Measurements from ENCODE around the gene ASB7.
A peak's percentile ranks its signal among the peaks of the same experiment; 100 is the strongest.
"Not testable (repeated sequence)": the region's sequence is repeated elsewhere in the genome, so short reads cannot be mapped to it uniquely, and the experiment has no call there.

The ASB7 gene, protein sequence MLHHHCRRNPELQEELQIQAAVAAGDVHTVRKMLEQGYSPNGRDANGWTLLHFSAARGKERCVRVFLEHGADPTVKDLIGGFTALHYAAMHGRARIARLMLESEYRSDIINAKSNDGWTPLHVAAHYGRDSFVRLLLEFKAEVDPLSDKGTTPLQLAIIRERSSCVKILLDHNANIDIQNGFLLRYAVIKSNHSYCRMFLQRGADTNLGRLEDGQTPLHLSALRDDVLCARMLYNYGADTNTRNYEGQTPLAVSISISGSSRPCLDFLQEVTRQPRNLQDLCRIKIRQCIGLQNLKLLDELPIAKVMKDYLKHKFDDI

GRCh38 chr15:100602064-100602822 is at the start of gene ASB7, which contains the start of gene LINS1:
Gene ASB7, plus strand, starts transcription at chr15:100602589. Its CDS starts 9,628 bp downstream, at chr15:100612217.
Gene LINS1, minus strand, starts transcription at chr15:100602184. Its CDS starts 21,342 bp downstream, at chr15:100580842.
- peak; percentile 98 for DNase-seq (ENCODE audit: low spot score)

- no peak for DNase-seq (ENCODE audit: low spot score)
Measured at GRCh38 chr15:100553468-100553867, 48.9 kb upstream of the ASB7 start.

DNA sequence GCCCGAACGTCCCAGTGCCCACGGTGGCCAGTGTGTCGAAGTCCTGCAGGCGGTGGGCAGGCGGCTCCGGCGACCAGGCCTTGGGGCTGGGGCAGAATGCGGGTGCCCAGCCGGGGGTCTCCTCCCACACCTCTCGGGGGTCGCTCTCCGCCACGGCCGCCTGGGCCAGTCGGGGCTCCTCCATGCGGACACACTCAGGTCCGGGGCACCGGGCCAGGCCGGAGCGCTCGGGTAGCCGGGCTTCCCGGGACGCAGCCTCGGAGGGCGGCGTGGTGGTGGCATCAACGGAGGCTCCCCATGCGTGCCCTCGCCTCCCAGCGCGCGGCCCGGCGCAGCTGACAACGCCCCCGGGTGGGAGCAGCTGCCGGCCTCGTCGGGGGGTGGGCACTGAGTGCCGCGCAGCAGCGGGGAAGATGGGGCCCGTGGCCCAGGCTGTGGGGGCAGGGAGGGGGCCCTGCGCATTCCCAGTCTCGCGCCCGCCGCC is 43.6 kb upstream of the ASB7 start:
- no peak for DNase-seq (ENCODE audit: low spot score)

GRCh38 chr15:100559330-100559729 is 43.1 kb upstream of the ASB7 start:
- DNase-seq (ENCODE audit: low spot score), result peak; percentile 74

DNA sequence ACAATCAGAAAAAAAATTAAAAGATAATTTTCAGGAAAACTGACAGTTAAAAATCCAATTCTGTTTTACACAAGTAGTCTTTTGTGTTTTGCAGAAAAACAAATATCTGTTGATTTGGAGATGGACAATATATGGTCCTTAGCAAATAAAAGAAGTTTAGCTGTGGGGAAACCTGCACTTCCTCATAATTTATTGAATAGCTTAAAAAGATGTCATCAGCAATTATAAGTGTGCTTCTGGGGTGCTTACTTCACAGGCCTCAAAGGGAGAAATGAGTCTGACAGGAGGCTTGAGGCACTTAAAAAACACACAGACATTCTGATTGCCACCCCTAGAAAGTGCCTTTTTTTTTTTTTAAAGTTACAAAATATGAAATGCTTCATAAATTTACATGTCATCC is 42.1 kb upstream of the ASB7 start:
- DNase-seq (ENCODE audit: low spot score), result no peak

DNA sequence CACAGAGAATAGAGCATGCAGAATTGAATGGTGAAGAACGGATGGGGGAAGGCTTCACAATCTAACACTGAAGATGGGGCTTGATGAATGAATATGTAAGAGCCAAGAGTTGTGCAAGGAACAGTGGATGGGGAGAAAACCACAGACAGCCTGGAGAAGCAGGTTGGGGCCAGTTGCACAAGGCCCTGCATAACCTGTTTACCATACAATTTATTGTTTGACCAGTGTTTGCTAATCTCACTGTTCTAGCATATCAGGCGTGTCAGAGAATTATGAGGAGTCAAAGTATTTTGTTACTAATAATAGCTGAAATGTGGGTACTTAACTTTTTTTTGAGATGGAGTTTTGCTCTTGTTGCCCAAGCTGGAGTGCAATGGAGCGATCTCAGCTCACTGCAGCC is 36.8 kb upstream of the ASB7 start:
- DNase-seq (ENCODE audit: low spot score), result no peak

- no peak for DNase-seq (ENCODE audit: low spot score)
Measured at GRCh38 chr15:100566850-100567628, 35.4 kb upstream of the ASB7 start.

DNA sequence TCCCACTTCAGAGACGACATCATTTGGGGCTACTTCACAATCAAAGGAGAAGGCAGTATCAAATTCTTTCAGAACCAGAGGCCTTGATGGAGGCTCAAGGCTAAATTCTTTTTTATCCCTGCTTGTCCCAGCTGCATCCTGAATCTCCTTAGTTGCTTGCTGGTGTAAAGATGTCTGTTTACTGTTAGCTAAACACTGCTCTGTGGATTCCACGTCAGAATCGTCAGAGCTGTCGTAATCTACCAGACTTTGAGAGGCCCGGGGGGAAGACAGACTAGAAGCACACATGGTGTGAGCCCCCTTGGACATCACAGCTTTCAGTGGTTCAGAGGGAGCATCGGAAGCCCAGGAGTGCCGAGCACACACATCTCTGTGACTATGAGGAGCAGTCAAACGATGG is 33.0 kb upstream of the ASB7 start:
- no peak for DNase-seq (ENCODE audit: low spot score)

DNA sequence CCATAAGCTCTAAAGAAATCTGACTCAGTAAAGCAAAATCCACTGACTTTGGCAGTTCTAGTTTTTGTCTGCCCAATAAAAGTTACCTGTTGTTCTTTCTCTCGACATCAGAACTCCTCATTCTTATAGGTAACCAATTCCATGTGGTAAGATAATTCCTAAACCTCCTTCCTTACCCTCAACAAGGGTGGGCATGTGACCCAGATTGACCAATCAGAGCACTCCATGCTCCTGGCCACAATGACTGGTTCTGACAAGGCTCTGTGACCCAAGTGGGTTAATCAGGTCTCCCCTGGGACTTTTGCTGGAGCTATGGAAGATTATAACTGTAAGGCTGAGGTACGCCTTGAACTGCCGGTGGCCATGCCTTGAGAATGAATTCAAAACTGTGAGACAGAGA is 32.1 kb upstream of the ASB7 start:
- DNase-seq (ENCODE audit: low spot score), result peak; percentile 30

GRCh38 chr15:100570735-100571313 is 31.6 kb upstream of the ASB7 start:
- no peak for DNase-seq (ENCODE audit: low spot score)

GRCh38 chr15:100571592-100572167 is 30.7 kb upstream of the ASB7 start:
- no peak for DNase-seq (ENCODE audit: low spot score)

DNA sequence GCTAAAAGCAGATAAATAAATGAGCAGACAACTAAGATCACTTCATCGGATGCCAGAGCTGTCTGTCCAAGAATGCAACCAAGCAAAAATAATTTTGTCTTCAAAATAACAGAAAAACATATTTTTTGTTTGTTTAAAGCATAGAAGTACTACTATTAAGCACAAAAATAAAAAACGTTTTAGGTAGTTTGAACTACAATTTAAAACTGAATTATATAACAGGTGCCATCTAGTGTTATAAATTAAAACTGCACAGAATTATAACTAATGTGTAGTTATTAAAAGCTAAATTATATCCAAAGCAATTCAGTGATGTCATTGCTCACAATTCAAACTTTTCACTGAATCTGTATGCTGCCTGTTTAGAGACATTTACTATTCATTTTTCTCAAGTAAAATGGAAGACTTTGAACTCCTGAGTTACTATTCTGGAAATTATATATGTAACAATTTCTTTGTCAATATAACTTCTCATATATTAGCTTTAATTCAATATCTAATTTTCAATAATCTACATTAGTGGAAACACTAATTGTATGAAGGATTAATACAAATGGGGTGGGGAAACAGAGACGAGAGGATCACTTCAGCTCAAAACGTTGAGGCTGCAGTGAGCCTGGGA is 29.9 kb upstream of the ASB7 start:
- DNase-seq (ENCODE audit: low spot score), result peak; percentile 36

- no peak for DNase-seq (ENCODE audit: low spot score)
Measured at GRCh38 chr15:100573526-100573925, 28.9 kb upstream of the ASB7 start.

DNA sequence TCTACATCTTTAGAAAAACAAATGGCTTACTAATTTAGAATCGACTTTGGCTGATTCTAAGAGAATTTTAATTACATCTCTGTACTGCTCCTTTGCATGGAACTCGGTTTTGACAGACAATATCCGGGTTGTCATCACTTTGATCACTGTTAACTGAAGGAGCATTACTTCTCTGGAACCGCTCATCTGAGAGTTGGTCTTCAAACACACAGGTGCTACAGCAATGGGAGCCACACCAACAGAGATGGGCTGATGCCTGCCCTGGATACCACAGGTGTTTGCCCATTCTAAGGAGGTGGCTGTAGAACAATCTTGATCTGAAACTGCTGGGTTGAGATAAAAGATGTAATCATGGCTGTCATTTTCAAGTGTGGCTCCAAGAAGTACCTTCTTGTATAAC is 22.0 kb upstream of the ASB7 start:
- no peak for DNase-seq (ENCODE audit: low spot score)

GRCh38 chr15:100588638-100589242 is 13.6 kb upstream of the ASB7 start:
- no peak for DNase-seq (ENCODE audit: low spot score)

GRCh38 chr15:100591163-100591562 is 11.2 kb upstream of the ASB7 start:
- not testable (repeated sequence) for DNase-seq (ENCODE audit: low spot score)

DNA sequence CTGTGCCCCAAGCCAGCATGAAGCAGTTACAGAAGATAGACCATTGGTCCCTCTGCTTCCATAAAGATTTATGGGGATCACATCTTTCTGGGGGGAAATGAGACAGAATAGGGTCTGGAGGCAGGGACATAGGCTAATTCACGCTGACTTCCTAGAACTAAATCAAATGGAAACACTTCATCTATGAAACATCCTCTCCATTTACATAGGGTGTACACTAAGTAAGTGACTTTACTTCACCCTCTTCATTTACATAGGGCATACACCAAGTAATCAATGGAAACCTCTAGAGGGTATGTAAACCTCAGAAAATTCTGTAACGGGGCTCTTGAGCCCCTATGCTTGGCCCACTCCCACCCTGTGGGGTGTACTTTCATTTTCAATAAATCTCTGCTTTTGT is 10.6 kb upstream of the ASB7 start:
- no peak for DNase-seq (ENCODE audit: low spot score)

DNA sequence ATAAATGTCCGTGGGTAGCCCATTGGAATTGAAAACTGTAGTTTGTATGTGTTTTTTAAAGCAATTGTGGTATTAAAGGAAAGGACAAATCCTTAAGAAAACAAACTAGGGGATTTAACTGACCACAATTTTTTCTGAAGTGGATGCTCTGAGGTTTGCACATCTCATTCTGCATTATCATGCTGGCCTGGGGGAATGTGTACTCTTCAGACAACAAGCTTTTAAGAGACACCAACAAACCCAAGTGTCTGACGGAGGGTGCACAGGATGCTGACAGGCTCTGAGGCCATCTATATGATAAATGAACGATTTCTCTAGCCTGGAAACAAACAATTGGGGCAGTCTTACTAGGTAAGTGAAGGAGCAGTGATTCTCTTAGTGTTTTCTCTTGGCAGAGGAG is 9.5 kb upstream of the ASB7 start:
- no peak for DNase-seq (ENCODE audit: low spot score)

GRCh38 chr15:100593431-100593830 is 9.0 kb upstream of the ASB7 start:
- no peak for DNase-seq (ENCODE audit: low spot score)

DNA sequence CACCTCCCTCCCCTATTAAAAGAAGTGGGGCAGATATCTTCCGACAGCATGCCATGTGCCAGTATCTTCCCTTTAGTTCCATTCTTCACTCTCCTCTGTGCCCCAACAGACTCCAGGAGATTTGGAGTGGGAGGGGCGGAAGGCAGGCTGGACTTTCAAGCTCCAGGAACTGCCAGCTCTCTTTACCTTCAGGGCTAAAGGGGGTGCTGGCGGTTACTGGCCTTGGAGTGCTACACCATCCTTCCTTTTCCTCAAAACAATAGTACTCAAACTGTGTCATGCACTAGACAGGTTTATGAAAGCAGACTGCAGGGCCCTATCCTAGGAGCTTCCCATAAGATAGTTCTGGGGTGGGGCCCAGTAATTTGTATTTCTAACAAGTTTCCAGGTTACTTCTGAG is 6.4 kb upstream of the ASB7 start:
- DNase-seq (ENCODE audit: low spot score), result no peak

DNA sequence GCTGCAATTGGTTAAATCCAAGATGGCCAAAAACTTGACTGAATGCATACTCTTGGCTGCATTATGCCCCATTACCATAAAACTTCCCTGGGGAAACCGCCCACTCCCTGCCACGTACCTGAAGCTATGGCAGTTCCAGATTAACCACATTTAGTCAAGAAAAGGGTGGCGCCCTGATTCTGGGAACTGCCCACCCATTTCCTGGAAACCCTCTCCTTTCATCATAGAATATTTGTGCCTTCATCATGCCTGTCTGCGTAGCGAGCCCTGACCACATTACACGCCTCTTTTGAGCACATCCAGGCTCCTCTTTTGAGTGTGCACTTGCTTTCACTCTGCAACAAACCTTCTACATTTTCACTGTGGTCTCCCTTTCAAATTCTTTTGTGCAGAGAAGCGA is 5.6 kb upstream of the ASB7 start:
- no peak for DNase-seq (ENCODE audit: low spot score)

Measured in GM03348 (cell line).